IPS-18c (cell line): ENCODE results near the gene TMEM183A.

ENCODE experiments used
- H3K4me3 ChIP-seq: 2 replicates; pipeline ENCODE4 v1.7.0; 2013; ENCODE audit warnings: low read depth, mild to moderate bottlenecking, low read length, moderate library complexity; ENCODE audit not compliant: insufficient read depth
- H3K9me3 ChIP-seq: one replicate; pipeline ENCODE4 v1.6.1; 2013; ENCODE audit warnings: mild to moderate bottlenecking, low read length, moderate library complexity; ENCODE audit not compliant: control insufficient read depth, insufficient read depth

The TMEM183A gene

GRCh38 chr1:203038217-203038741 lies 31.1 kb downstream of the TMEM183A start:
- no peak overlapping the region for H3K4me3 ChIP-seq

GRCh38 chr1:203038891-203039608 lies 31.9 kb downstream of the TMEM183A start:
- H3K4me3 ChIP-seq, result no peak overlapping the region

More at GRCh38 chr1:203038217-203038741, 31.1 kb downstream of the TMEM183A start:
- H3K9me3 ChIP-seq, result no peaks in the 10 kb centered on the region

DNA sequence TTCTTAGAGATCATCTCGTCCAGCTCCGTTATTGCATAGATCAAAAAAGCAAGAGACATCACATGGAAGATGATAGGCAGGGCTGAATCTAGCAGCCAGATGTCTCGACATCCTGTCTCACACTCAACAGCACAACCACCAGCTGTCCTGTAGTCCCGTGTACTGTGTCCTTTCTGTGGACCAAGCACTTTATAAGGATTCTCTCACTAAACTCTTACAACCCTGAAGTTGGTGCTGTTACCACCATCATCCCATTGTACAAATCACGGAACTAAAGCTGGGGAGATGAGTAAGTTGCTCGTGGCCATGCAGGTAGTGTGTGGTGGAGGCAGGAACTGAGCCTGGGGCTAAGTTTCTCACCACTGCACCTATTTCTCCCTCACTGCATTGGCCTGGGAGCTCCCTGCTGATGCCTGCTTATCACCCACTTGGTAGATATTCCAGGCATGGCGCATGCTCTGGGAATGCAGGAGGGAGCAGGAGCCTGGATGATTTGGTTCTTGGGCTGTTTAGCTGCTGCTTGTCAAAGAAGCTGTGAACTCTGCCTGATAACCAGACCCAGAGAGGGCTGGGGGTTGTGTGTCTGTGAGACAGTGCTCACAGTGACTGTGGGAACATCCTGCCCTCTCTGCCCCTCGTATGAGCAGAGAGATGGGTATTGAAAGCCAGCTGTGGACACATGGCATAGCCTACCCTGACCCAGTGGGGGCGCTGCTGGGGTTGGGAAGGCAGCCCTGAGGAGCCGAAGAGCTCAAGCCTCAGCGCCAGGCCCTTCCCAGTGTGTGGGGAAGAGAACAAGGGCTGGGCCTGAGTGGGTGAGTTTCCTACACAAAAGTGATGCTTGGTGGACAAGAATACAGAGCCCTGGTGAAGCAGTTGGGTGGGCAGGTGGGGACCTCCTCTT lies 32.7 kb downstream of the TMEM183A start:
- Histone ChIP-seq H3K9me3 (no peaks in the 10 kb centered on the region), H3K4me3 (no peak overlapping the region)

More at GRCh38 chr1:203038891-203039608, 31.9 kb downstream of the TMEM183A start:
- no peaks in the 10 kb centered on the region for H3K9me3 ChIP-seq

DNA sequence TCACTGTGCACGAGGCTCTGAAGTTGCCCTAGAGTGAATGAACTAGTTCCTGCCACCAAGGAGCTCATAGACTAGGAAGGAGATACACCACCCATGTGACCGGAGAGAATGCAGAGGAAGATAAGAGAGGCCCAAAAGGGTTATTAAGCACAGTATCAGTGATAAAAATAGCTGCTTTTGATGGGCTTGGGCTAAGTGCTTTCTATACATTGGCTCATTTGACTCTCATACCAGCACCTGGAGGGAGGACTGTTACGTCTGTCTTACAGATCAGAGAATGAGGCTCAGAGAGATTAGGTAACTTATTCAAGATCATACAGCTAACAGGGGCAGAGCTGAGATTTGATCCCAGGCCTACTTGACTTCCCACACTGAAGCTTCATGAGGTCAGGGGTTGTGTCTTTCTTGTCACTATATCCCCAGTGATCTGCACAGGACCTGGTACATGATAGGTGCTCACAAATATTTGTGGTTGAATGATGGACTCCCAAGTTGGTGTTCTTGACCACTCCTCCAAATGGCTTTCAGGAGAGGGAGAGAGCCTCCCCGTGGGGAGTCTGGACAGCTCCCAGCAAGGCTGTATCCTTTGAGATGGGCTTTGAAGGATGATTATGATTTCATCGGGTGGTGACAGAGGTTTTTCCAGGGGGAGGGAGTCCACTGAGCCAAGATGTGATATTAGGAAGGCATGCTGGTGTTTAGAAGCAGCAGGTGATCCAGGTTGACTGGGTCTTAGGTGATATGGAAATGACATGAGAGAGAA lies 33.5 kb downstream of the TMEM183A start:
- no peaks in the 10 kb centered on the region for H3K9me3 ChIP-seq
- H3K4me3 ChIP-seq, result no peak overlapping the region

DNA sequence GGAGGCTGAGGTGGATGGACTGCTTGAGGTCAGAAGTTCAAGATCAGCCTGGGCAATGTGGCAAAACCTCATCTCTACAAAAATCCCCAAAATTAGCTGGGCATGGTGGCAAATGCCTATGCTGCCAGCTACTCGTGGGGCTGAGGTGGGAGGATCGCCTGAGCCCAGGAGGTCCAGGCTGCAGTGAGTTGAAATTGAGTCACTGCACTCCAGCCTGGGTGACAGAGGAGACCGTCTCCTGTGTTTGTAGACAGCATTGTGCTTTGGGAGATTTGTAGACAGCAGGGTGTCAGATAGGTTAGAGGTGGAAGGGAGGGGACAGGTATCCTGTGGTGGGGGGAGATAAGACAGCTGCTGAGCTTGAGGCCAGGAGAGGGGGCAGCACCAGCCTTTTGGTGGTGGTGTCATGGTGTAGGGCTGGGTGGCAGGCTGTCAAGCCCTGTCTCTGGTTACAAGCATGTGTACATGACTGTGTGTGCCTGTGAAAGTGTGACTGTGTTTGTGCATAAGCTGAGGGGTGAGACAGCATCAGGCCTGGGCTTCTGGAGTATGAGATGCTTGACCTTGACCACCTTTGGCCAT lies 34.3 kb downstream of the TMEM183A start:
- Histone ChIP-seq H3K9me3 (no peaks in the 10 kb centered on the region), H3K4me3 (no peak overlapping the region)

DNA sequence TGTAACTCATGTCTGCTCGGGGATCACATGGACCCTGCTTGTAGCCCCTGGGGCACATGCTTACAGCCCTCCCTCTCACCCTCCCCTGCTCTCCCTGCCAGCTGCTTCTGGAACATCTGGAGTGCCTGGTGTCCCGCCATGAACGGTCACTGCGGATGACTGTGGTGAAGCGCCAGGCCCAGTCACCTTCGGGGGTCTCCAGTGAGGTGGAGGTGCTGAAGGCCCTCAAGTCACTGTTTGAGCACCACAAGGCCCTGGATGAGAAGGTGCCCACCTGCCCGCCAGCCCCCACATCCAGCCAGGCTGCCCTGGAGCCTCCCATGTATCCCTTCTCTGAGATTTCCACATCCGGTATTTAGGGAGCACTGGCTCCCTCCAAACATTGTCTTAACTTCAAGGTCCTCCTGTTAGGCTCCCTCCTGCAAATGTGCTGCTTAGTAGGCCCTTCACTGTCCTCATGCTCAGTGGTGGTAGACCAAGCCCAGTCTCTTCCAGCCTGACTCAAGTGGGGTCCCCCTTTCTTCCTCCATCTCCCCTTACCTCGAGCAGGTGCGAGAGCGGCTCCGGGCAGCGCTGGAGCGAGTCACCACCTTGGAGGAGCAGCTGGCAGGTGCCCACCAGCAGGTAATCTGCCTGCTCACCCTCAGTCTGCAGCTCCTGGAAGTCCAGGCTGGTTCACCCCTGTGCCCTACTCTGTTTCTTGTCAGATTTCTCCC lies 36.8 kb downstream of the TMEM183A start:
- no peak overlapping the region for H3K4me3 ChIP-seq
- no peaks in the 10 kb centered on the region for H3K9me3 ChIP-seq

DNA sequence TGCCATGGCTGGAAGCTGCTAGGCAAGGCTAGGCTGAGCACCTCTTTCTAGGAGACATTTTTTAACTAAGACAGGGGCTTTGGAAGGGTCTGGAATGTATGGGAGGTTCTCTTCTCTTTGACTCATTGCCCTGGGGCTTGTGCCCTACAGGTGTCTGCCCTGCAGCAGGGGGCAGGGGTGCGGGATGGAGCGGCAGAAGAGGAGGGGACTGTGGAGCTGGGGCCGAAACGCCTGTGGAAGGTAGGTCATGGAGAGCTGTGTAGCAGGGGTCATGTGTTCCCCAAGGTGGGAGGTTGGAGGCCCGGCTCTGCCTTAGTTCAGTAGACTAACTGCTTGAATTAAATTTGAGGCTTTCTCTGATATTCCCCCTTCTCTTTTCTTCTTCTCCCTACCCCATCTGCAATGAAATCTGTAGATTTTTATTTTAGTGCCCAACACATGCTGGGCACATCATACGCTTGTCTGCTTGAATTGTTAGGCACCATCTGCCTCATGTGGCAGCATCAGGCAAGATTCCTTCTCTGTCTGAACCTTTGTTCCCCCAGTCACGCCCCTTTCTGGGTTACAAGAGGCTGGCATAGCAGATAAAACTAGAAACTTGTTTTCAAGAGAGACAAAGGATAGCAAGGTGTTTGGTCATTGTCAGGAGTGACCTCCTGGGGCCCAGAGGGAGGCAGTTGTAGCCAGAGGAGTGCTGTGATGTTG lies 37.5 kb downstream of the TMEM183A start:
- no peaks in the 10 kb centered on the region for H3K9me3 ChIP-seq
- no peak overlapping the region for H3K4me3 ChIP-seq

DNA sequence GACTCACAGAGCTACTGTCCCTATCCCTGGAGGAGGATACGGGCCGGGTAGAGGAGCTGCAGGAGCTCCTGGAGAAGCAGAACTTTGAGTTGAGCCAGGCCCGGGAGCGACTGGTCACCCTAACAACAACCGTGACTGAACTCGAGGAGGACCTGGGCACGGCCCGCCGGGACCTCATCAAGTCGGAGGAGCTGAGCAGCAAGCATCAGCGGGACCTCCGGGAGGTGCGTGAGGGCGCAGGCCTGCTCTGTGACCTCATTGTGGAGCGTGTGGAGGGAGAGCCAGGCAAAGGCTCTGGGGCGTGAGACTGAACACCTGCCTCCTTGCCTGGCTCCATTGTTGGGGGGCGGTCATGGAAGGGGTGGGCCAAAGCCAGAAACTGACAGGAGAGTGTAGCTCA lies 38.2 kb downstream of the TMEM183A start:
- no peaks in the 10 kb centered on the region for H3K9me3 ChIP-seq
- no peak overlapping the region for H3K4me3 ChIP-seq

- no peak overlapping the region for H3K4me3 ChIP-seq
- H3K9me3 ChIP-seq, result no peaks in the 10 kb centered on the region
Observed at GRCh38 chr1:203045821-203046594, 38.8 kb downstream of the TMEM183A start.

- no peak overlapping the region for H3K4me3 ChIP-seq
- H3K9me3 ChIP-seq, result no peaks in the 10 kb centered on the region
Observed at GRCh38 chr1:203046984-203047630, 39.9 kb downstream of the TMEM183A start.

- no peaks in the 10 kb centered on the region for H3K9me3 ChIP-seq
Observed at GRCh38 chr1:203048086-203048485, 40.9 kb downstream of the TMEM183A start.

GRCh38 chr1:203048555-203049051 lies 41.4 kb downstream of the TMEM183A start:
- Histone ChIP-seq H3K9me3 (no peaks in the 10 kb centered on the region), H3K4me3 (no peak overlapping the region)

More at GRCh38 chr1:203048086-203048485, 40.9 kb downstream of the TMEM183A start:
- H3K4me3 ChIP-seq, result no peak overlapping the region

GRCh38 chr1:203049077-203049476 lies 41.9 kb downstream of the TMEM183A start:
- Histone ChIP-seq H3K4me3 (no peak overlapping the region), H3K9me3 (no peaks in the 10 kb centered on the region)

GRCh38 chr1:203049576-203050180 lies 42.5 kb downstream of the TMEM183A start:
- no peak overlapping the region for H3K4me3 ChIP-seq

More at GRCh38 chr1:203049576-203050180, 42.5 kb downstream of the TMEM183A start:
- no peaks in the 10 kb centered on the region for H3K9me3 ChIP-seq
